GM10266 (cell line): ENCODE measurements around the gene SPI1.

Experiments used
- DNase-seq: peaks from one replicate; pipeline ENCODE4 v3.0.0; 2012; ENCODE audit errors: extremely low spot score
- TF ChIP-seq, protein P1 (sequence below): IDR thresholded peaks from 2 replicates; pipeline ENCODE4 v1.5.1; 2012; ENCODE audit warnings: mild to moderate bottlenecking, low read depth; ENCODE audit not compliant: control insufficient read depth, insufficient read depth; ENCODE audit errors: missing control alignments

Gene SPI1

DNA sequence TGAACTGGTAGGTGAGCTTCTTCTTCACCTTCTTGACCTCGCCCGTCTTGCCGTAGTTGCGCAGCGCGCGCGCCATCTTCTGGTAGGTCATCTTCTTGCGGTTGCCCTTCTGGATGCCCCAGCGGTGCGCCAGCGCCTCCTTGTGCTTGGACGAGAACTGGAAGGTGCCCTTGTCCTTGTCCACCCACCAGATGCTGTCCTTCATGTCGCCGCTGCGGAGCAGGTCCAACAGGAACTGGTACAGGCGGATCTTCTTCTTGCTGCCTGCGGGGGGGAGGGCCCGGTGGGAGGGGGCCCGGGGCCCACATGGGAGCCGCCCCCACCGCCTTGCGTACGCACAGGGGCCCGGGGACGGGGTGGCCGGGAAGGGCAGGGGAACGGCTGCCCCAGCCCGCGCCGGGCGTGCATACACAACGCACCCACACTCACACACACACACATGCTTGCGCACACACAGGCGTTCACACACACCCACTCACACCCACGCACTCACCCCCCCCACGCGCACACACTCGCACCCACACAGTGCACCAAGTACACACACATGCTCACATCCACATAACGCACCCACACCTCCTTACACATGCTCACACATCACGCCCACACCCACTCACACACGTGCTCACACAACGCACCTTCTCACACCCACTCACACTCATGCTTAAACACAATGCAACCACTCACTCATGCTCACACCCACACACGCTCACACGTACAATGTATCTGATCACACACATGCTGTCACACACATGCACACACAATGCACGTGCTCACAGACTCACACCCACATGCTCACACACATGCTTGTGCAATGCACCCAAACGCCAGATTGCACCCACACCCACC lies 22.8 kb downstream of the SPI1 start:
- TF ChIP-seq, protein P1, sequence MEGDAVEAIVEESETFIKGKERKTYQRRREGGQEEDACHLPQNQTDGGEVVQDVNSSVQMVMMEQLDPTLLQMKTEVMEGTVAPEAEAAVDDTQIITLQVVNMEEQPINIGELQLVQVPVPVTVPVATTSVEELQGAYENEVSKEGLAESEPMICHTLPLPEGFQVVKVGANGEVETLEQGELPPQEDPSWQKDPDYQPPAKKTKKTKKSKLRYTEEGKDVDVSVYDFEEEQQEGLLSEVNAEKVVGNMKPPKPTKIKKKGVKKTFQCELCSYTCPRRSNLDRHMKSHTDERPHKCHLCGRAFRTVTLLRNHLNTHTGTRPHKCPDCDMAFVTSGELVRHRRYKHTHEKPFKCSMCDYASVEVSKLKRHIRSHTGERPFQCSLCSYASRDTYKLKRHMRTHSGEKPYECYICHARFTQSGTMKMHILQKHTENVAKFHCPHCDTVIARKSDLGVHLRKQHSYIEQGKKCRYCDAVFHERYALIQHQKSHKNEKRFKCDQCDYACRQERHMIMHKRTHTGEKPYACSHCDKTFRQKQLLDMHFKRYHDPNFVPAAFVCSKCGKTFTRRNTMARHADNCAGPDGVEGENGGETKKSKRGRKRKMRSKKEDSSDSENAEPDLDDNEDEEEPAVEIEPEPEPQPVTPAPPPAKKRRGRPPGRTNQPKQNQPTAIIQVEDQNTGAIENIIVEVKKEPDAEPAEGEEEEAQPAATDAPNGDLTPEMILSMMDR, result no peak
- DNase-seq, result no peak

DNA sequence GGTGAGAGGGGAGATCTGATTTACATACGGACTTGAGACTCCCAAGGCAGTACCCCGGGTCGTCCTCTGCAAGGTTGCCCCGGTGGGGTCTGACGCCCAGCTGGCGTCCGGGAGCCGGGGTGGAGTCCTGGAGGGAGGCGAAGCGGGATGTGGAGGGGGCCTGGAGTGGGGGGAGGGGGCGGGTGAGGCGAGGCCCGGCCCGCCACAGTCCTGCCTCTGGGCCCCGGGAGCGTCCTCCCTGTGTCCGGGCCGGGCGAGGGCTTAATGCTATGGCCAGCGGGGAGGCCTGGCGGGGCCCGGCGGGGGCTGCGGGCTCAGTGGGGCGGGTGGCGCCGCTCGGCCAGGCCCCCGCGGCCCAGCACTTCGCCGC lies 23.4 kb downstream of the SPI1 start:
- DNase-seq, result no peak
- TF ChIP-seq, protein P1, result no peak

DNA sequence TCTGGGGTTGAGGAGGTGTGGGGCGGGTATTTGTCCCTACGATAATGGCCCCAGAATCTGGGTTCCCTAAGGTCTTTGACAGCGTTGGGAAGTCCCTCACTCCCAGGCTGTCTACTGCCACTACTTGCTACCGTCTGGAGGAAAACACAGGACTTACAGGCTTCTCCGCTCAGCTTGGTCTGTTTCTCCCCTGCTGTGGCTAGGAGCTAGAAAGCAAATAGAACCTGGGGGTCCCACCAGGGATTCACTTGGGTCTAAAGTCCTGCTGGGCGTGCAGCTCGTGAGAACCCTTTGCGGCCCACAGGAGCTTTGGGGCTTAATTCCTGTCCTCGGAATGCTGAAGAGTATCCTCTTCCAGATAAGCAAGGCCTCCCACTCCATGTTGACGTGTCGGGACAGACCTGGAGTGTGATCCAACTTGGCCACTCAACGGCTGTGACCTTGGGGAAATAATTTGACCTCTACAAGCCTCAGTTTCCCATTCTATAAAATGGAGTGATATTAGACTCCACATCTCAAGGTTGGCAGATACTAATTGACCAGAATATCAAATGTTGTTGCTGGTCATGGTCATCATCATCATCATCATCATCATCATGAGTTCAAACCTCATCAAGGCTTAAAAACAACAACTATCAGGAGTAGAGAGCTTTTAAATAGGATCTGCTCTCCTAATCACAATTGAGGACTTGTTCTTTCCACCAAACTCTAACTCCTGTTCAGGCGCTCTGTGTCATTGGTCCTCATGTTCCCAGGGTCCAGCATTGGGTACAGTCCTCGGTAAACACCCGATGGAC lies 24.2 kb downstream of the SPI1 start:
- TF ChIP-seq, protein P1, result no peak
- DNase-seq, result no peak

GRCh38 chr11:47352556-47352955 lies 25.8 kb downstream of the SPI1 start, which contains the start of gene MYBPC3:
Gene MYBPC3 (minus strand): TSS chr11:47352702. CDS start chr11:47352647, 55 bp downstream.
- TF ChIP-seq, protein P1, result no peak
- no peak for DNase-seq

DNA sequence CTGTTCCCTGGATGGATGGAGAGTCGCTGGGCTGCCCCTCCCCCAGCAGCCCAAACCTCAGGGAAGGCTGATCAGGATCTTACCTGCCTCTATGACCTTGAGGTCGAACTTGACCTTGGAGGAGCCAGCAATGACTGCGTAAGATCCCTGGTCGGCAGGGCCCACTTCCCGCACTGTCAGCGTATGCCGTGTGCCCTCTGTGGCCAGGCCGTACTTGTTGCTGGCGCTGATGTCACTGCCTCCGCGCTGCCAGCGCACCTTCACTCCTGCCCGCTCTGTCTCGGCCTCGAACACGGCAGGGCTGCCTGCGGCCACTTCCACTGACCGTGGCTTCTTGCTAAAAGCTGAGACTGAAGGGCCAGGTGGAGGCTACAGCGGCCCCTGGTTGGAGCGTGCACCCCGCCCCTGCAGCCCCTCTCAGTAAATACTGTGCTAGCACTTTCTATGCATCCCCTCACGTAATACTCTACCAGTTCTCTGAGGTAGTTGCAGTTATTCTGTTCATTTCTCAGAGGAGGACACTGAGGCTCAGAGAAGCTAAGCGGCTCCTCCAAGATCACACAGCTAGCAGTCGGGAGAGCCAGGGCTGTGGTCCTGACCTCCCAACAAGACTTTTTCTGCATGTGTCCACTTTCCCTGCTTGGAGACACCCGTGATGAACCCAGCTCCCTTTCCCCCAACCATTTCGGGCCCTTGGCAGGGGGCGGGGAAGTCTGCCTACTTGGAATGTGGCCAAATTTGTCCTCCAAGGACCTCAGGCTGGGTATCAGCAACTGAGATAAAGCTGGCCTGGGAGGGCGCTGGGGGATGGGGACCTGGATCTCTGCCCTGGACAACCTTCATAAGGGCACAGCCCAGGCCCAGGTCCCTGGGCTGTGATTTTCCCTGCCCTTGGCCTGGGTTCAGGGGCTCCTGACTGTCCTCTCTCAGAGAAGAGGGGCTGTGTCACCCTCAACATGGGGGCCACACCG lies 26.9 kb downstream of the SPI1 start:
- TF ChIP-seq, protein P1, result no peak

DNA sequence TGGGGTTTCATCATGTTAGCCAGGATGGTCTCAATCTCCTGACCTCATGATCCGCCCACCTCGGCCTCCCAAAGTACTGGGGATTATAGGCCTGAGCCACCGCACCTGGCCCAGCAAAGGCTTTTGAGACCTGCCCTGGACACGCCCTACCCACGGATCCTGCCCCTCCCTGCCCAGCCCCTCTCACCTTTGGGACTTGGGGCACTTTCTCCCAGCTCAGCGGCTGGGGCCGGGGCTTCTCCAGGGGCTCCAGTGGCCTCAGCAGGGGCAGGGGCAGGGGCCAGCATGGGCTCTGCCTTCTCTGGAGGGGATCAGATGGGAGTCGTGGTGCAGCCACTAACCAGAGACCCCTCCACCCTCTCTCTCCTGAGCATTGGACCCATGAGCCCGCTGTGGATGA lies 28.0 kb downstream of the SPI1 start:
- DNase-seq, result no peak
- TF ChIP-seq, protein P1, result no peak

More for the DNA sequence above, 26.9 kb downstream of the SPI1 start:
- DNase-seq, result no peak
